NCI-H2227 (cell line): ENCODE data around the gene SURF6.
"Not testable (repeated sequence)": the region's sequence is repeated elsewhere in the genome, so short reads cannot be mapped to it uniquely, and the experiment has no call there.

ENCODE experiments used
- DNase-seq: peaks from one replicate; lab custom pipeline; 2025; ENCODE audit not compliant: unreplicated experiment; lab: John Stamatoyannopoulos, UW

The SURF6 gene

DNA sequence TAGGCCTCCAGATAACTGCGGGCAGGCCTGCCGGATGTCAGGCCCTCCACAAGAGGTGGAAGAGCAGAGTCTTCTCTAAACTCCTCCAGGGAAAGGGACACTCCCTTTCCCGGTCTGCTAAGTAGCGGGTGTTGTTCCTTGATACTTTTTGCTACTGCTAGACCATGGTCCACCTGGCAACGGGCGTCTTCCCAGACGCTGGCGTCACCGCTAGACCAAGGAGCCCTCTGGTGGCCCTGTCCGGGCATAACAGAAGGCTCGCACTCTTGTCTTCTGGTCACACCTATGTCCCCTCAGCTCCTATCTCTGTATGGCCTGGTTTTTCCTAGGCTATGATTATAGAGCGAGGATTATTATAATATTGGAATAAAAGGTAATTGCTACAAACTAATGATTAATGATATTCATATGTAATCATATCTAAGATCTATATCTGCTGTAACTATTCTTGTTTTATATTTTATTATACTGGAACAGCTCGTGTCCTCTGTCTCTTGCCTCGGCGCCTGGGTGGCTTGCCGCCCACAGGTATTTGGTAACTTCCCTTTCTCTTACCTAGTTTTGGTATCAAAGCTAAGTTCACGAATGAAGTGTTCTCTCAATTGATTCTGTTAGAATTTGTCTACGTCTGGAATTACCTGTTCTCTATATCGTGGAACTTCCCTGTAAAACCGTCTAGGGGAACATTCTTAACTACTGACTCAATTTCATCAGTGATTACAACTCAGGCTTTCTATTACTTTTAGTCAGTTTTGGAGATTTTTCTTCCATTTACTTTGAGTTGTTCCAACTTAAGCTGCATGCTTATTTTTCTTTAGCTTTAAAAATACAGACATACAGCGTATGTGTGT lies 6.5 kb downstream of the SURF6 start:
- DNase-seq: peak; percentile 12

DNA sequence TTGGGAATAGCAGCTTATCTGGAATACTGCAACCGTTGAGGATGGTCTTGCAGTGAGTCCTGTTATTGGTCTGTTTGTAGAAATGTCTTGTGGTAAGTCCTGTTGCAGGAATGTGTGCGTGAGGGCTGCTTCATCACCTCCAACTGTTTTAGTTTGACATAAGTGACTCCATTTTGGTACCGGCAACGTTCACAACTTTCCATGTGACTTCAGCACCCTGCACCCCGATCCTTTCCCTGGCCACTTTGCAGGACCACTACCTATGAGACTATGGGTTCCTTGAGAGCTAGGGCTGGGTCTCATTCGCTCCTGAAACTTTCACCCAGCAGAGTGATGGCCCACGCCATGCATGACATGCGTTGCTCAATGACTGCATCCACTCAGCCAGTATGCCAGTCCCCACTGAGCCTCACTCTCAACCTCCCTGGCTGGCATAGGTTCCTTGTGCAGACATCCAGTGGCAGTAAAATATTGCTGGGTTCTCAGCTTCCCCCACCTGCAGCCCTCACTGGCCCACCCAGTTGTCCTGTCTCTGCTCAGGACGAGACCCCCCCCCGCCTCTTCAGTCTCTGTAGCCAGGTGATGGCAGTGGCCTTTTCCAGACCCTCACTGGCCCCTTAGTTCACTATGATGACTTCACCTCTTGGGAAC lies 8.0 kb downstream of the SURF6 start:
- no peak for DNase-seq

DNA sequence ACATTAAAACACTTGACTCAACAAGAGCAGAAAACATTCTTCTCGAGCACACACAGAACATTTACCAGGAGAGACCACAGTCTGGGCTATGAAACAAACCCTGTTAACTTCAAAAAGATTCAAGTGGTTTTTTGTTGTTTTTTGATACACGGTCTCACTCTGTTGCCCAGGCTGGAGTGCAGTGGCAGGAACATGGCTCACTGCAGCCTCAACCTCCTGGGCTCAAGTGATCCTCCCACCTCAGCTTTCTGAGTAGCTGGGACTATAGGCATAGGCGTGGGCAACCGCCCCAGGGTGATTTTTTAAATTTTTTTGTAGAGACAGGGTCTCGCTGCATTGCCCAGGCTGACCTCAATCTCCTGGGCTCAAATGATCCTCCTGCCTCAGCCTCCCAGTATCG lies 9.0 kb downstream of the SURF6 start:
- not testable (repeated sequence) for DNase-seq

GRCh38 chr9:133323991-133324703 lies 11.8 kb downstream of the SURF6 start:
- no peak for DNase-seq

DNA sequence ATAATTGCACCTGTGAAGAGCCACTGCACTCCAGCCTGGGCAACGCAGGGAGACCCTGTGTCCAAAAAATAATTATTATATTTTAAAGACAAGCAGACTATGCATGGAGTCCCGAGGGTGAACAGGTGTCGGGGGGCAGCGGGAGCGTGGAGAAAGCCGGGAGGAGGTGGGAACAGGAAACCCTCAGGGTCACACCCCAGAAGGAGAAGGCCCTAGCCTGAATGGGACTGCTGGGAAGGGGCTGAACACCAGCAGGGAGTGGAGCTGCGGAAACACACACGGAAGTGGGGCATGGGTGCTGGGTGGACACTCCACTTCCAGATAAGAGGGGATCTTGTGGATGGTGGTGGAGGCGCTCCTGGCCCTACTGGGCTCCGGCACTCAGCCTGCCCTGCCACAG lies 12.8 kb downstream of the SURF6 start:
- DNase-seq: no peak

DNA sequence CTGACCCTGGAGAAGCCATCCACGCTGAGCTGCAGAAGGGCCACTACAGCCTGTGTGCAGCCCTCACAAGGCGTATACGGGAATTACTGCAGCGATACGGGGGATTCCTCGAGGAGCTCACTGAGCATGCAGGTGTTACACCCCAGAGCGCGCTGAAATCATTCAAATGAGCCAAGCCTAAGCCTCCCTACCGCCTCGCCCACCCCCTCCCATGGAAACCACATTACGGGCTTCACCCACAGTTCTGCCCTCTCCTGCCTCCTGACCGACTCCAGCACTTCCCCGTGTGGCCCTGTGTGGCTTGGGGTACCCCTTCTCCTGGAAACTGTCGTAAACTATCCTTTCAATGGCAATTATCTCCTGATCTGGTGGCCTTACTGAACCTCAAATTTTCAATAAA lies 13.3 kb downstream of the SURF6 start:
- no peak for DNase-seq

- no peak for DNase-seq
Observed at GRCh38 chr9:133321411-133321935, 14.5 kb downstream of the SURF6 start.

DNA sequence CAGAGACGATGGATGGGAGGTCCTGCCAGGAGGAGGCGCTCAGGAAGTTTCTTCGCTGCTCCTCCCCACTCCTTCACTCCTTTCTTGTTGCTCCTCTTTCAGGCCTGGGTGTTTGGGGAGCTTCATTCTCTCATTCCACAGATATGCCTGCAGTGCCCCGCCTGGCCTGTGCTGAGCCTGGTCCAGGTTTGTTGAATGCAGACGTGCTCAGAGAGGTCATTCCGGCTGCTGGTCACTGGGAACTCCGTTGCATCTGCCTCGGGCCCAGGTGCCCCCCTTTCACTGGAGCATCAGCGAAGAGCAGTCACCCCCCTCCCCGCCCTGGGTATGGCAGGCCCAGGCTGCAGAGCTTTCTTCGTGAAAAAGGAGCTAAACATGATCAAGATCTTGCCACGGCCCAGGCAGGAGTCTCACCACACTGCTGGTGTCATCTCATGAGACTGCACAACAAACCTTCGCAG lies 15.5 kb downstream of the SURF6 start:
- no peak for DNase-seq

GRCh38 chr9:133317551-133317950 lies 18.4 kb downstream of the SURF6 start:
- DNase-seq: not testable (repeated sequence)

GRCh38 chr9:133315997-133316396 lies 20.0 kb downstream of the SURF6 start:
- no peak for DNase-seq

DNA sequence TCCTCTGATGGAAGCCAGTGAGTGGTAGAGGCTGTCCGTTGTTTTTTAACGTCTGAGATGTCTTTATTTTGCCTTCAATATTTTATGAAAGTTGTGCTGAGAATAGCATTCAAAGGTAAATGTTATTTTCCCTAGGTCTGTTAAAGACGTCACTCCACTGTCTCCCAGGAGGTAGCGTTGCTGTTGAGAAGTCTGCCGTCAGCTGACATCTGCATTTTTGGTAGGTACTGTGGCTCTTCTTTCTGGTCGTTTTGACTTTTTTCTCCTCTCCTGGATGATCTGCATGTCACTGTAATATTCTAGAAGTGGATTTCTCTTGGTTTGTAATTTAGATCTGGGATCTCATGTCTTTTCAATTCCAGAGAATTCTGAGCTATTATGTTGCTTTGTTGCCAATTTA lies 26.4 kb downstream of the SURF6 start:
- no peak for DNase-seq

DNA sequence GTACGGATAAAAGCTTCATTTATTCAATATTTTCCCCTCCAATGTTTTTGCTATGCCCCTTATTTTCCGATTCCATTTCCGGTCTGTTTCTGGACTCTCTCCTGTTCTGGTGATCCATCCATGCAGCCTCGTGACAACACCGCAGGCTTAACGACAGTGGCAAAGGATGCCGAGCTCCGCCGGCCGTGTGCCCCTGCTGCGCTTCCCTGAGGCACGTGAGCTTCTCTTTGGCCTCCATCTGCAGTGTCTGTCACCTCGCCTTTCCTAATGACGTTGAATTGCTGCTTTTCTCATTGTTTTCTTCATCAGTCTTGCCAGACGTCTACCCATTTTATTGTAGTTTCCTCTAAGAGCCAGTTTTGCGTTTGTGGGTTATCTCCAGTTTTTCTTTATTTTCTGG lies 28.7 kb downstream of the SURF6 start:
- DNase-seq: no peak

DNA sequence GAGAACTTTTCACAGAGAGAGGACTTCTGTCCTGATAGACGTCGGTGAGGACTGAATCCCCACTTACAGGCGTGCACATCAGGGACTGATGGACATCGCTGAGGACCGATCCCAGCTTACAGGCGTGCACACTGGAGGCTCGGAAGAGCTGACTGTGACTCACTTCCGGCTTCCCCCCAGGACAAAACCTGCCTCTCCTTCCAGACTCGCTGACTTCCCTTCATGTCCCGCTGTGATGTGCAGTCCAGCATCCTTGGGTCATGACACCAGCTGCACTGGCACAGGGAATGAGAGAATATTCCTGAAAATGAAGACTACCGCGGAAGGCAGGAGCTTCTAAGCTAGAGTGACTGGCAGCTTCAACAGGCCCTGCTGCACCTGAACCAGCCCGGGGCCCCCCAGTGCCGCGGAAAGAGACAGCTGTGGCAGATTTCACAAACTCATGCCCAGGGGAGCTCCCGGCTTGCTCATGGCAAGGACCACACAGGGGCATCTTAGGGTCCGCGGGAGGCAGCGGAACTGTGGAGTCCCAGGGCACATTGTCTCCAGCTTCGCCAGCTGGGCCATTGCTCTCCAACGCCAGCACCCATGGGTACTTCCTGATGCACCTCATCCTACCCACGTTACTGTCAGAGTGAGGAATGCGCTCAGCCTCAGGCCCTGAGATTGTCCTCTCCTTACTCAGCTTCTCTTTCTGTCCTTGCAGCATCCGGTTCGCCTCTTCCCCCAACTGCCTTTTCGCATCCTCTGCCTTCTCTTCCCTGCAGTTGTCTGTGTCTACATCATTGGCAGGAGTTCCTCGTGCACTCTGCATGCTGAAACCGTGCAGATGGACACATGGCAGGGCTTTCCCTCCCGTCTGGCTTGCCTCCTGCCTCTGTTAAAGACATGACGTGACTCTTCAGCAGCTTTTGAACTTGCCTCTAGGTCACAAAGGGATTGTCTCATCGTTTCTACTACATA lies 29.5 kb downstream of the SURF6 start:
- DNase-seq: no peak

- no peak for DNase-seq
Observed at GRCh38 chr9:133305731-133306130, 30.3 kb downstream of the SURF6 start.

- no peak for DNase-seq
Observed at GRCh38 chr9:133304477-133305377, 31.3 kb downstream of the SURF6 start.

DNA sequence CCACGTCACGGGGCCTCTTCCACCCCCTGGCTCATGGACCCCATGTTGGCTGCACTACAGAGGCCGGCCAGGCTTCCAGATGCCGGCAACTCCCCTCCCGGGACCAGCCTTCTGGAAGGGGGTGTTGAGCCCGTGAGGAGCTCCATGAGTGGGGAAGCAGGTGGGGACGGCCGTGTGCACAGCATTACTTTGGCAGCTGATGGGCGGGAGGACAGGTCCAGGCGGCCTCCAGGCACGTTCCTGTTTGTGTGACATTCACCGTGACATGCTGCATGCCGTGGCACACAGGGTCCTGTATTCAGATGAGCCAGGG lies 31.9 kb downstream of the SURF6 start:
- DNase-seq: no peak

GRCh38 chr9:133303266-133304157 lies 32.5 kb downstream of the SURF6 start:
- no peak for DNase-seq
